Measurements from ENCODE around the gene MYOT.

GRCh38 chr5:137933491-137933911, 65.8 kb downstream of the MYOT start:
- TF ChIP-seq, protein P1, sequence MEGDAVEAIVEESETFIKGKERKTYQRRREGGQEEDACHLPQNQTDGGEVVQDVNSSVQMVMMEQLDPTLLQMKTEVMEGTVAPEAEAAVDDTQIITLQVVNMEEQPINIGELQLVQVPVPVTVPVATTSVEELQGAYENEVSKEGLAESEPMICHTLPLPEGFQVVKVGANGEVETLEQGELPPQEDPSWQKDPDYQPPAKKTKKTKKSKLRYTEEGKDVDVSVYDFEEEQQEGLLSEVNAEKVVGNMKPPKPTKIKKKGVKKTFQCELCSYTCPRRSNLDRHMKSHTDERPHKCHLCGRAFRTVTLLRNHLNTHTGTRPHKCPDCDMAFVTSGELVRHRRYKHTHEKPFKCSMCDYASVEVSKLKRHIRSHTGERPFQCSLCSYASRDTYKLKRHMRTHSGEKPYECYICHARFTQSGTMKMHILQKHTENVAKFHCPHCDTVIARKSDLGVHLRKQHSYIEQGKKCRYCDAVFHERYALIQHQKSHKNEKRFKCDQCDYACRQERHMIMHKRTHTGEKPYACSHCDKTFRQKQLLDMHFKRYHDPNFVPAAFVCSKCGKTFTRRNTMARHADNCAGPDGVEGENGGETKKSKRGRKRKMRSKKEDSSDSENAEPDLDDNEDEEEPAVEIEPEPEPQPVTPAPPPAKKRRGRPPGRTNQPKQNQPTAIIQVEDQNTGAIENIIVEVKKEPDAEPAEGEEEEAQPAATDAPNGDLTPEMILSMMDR (IDR thresholded peaks at IDR 0.05) = no peak
- no peak for TF ChIP-seq POLR2A (IDR thresholded peaks at IDR 0.05)
